Erythroblast (primary cell): ENCODE data around the gene GCK.

Experiments
- GATA1 ChIP-seq: IDR thresholded peaks from 2 replicates; pipeline ENCODE4 v1.6.1; 2011; ENCODE audit warnings: low read depth, mild to moderate bottlenecking, control low read depth, low read length, moderate library complexity
- POLR2A ChIP-seq: IDR thresholded peaks from 2 replicates; pipeline ENCODE4 v1.6.1; 2011; ENCODE audit warnings: mild to moderate bottlenecking, low read length

DNA sequence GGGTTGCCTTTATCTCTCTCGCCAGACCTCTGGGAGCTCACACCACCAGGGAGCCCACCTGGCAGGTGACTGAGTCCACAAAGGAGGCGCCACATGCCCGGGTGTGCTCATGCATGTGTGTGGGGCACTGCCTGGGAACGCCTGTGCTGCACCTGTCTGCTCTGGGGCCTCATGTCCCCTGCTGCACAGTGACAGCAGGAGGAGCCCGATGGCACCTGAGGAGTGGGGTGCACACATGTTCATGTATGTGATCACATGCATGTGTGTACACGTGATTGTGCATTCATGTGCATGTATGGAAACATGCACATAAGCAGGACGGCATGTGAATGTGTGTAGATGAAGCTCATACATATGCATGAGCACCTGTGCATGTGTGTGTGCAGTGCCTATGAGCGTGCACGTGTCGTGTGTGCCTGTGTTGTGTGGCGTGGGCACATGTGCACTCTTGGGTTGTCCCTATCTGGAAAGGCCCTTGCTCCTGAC is 33.6 kb upstream of the GCK start:
- TF ChIP-seq POLR2A (no peak), GATA1 (no peak)
